ENCODE data around the gene ZNF778. TPM values are rescaled to one million over a fixed set of nuclear protein-coding genes. Genes with fewer than 3 reads are reported as not detected.
A peak's percentile ranks its signal among the peaks of the same experiment; 100 is the strongest.

Gene ZNF778
- total and polyA plus RNA-seq, 2 of the 13 experiments (the other 11 are each of a cell fraction or from before 2014, with no cell fraction given), result 3.8 to 7.2 TPM

DNA sequence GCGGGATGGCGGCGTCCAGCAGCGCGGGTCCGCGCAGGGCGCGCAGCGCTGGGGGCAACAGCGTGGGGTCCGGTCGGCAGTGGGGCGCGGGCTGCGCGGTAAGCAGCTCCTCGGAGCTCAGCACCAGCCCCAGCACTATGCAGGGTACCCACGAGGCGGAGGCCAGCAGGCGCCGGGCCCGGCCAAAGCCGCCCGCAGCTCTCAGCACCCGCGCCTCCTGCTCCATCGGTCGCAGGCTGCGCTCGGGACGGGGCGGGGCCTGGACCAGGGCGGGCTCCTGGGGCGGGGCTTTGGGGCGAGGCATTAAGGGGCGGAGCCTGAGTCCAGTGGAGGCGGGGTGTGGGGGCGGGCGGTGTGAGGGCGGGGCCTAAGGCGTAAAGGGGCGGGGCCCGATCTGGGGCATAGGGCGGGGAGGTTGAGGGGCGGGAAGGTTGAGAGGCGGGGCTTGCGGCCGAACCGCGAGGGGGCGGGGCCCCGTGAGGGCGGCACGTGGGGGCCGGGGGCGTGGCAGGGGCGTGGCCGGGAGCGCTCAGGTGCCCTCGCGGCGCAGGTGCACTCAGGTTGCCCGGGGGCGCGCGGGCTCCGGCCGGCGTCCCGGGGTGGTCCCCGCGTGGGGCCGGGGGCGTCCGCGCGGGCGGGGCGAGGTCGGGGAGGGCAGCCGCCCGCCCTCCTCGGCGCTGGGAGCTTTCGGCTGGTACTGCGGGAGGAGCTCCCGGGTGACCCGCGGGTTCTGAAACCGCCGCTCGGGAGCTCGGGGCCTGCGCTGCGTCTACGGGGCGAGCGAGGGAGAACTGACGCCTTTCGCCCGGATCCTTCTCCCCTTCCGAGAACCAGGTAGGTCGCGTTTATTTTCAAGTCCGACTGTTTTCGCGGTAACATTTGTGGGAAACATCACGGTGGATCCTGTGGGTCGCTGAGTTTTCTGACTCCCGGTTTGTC is 15.8 kb upstream of the ZNF778 start (continued):
- TF ChIP-seq CEBPB (IDR thresholded peaks at IDR 0.05; ENCODE audit: borderline replicate concordance, low read depth, low read length) (no peak), HNRNPH1 (optimal IDR thresholded peaks at IDR 0.05; ENCODE audit: low read depth, low read length) (no peak), ZFP36L2 (CRISPR knock-in tag; IDR thresholded peaks at IDR 0.05) (no peak), ZNF124 (CRISPR knock-in tag; IDR thresholded peaks at IDR 0.05) (no peak), CBFB (CRISPR knock-in tag; IDR thresholded peaks at IDR 0.05) (no peak; the same call in 1 of the 2 replicates), RAD21 (CRISPR knock-in tag; IDR thresholded peaks at IDR 0.05) (peak; percentile 76), HES4 (CRISPR knock-in tag; IDR thresholded peaks at IDR 0.05; ENCODE audit: borderline replicate concordance) (peak; percentile 70; the same call in 1 of the 2 replicates), GATA4 (IDR thresholded peaks at IDR 0.05; ENCODE audit: borderline replicate concordance, low read depth) (0 out of 2 replicates have a peak, but pooled peaks have one; percentile 16), ZNF768 (CRISPR knock-in tag; IDR thresholded peaks at IDR 0.05) (peak; percentile 63; the same call in 1 of the 2 replicates), ZNF12 (CRISPR knock-in tag; IDR thresholded peaks at IDR 0.05) (no peak), SMC3 (IDR thresholded peaks at IDR 0.05; ENCODE audit: low read length) (no peak), CBX1 (IDR thresholded peaks at IDR 0.05; ENCODE audit: low read depth) (no peak), SMARCC2 (IDR thresholded peaks at IDR 0.05) (no peak), ZNF879 (CRISPR knock-in tag; IDR thresholded peaks at IDR 0.05) (no peak), DMAP1 (CRISPR knock-in tag; IDR thresholded peaks at IDR 0.05) (no peak), MAF1 (CRISPR knock-in tag; IDR thresholded peaks at IDR 0.05; ENCODE audit: borderline replicate concordance) (no peak), ZNF256 (CRISPR knock-in tag; conservative IDR thresholded peaks at IDR 0.05) (no peak), MAZ (IDR thresholded peaks at IDR 0.05; ENCODE audit: borderline replicate concordance, low read depth, low read length) (peak; percentile 61; the same call in 1 of the 2 replicates), MAZ (CRISPR knock-in tag; IDR thresholded peaks at IDR 0.05; ENCODE audit: low read depth) (no peak; the same call in 1 of the 2 replicates), ZFP41 (CRISPR knock-in tag; IDR thresholded peaks at IDR 0.05; ENCODE audit: borderline replicate concordance) (no peak), SP4 (CRISPR knock-in tag; IDR thresholded peaks at IDR 0.05) (peak; percentile 80), POLR2A (IDR thresholded peaks at IDR 0.05; ENCODE audit: insufficient read depth in 1 of 2, low read depth in 2 of 2, low read length in 2 of 2) (peak in 1 of 2 experiments; percentile 91; a peak in 2 of 4 replicates), HNRNPLL (IDR thresholded peaks at IDR 0.05; ENCODE audit: low read depth, low read length, poor library complexity, severe bottlenecking) (peak; percentile 85), ZNF543 (CRISPR knock-in tag; IDR thresholded peaks at IDR 0.05) (peak; percentile 97)
- TF ChIP-seq, protein P1, sequence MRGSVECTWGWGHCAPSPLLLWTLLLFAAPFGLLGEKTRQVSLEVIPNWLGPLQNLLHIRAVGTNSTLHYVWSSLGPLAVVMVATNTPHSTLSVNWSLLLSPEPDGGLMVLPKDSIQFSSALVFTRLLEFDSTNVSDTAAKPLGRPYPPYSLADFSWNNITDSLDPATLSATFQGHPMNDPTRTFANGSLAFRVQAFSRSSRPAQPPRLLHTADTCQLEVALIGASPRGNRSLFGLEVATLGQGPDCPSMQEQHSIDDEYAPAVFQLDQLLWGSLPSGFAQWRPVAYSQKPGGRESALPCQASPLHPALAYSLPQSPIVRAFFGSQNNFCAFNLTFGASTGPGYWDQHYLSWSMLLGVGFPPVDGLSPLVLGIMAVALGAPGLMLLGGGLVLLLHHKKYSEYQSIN (CRISPR knock-in tag; IDR thresholded peaks at IDR 0.05; ENCODE audit: borderline replicate concordance), result no peak
- TF ChIP-seq, protein P2, sequence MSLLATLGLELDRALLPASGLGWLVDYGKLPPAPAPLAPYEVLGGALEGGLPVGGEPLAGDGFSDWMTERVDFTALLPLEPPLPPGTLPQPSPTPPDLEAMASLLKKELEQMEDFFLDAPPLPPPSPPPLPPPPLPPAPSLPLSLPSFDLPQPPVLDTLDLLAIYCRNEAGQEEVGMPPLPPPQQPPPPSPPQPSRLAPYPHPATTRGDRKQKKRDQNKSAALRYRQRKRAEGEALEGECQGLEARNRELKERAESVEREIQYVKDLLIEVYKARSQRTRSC (CRISPR knock-in tag; IDR thresholded peaks at IDR 0.05; ENCODE audit: low read depth), result no peak
- TF ChIP-seq, protein P3, sequence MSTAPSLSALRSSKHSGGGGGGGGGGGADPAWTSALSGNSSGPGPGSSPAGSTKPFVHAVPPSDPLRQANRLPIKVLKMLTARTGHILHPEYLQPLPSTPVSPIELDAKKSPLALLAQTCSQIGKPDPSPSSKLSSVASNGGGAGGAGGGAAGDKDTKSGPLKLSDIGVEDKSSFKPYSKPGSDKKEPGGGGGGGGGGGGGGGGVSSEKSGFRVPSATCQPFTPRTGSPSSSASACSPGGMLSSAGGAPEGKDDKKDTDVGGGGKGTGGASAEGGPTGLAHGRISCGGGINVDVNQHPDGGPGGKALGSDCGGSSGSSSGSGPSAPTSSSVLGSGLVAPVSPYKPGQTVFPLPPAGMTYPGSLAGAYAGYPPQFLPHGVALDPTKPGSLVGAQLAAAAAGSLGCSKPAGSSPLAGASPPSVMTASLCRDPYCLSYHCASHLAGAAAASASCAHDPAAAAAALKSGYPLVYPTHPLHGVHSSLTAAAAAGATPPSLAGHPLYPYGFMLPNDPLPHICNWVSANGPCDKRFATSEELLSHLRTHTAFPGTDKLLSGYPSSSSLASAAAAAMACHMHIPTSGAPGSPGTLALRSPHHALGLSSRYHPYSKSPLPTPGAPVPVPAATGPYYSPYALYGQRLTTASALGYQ (CRISPR knock-in tag; IDR thresholded peaks at IDR 0.05), result 0 out of 2 replicates have a peak, but pooled peaks have one; percentile 28
- TF ChIP-seq, protein P4, sequence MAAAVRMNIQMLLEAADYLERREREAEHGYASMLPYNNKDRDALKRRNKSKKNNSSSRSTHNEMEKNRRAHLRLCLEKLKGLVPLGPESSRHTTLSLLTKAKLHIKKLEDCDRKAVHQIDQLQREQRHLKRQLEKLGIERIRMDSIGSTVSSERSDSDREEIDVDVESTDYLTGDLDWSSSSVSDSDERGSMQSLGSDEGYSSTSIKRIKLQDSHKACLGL (CRISPR knock-in tag; IDR thresholded peaks at IDR 0.05), result peak; percentile 67; the same call in 1 of the 2 replicates

Data from HepG2 (cell line).